PC-9 (cell line): ENCODE data around the gene HIGD1A.

Source experiments
- CTCF ChIP-seq: fragments of 200-600 bp; sonication (generic); conservative IDR thresholded peaks from 2 replicates; pipeline ENCODE4 v1.6.1; 2017; ENCODE audit warnings: mixed run types, antibody characterized with exemption, mild to moderate bottlenecking, moderate library complexity
- EZH2 ChIP-seq: fragments of 200-600 bp; sonication (generic); IDR thresholded peaks from 2 replicates; pipeline ENCODE4 v1.8.0; 2017; ENCODE audit warnings: antibody characterized with exemption, low read depth

GRCh38 chr3:42804831-42805132, 492 bp upstream of the HIGD1A start:
- TF ChIP-seq EZH2 (no peak), CTCF (no peak)
